ENCODE results near the gene EGR4.

Gene EGR4

GRCh38 chr2:73268830-73269685 is 24.3 kb downstream of the EGR4 start:
- peak overlapping the region; percentile 93 for H3K27ac ChIP-seq
- no peak for TF ChIP-seq ZFX (IDR thresholded peaks at IDR 0.05; ENCODE audit: borderline replicate concordance)
- TF ChIP-seq, protein P1, sequence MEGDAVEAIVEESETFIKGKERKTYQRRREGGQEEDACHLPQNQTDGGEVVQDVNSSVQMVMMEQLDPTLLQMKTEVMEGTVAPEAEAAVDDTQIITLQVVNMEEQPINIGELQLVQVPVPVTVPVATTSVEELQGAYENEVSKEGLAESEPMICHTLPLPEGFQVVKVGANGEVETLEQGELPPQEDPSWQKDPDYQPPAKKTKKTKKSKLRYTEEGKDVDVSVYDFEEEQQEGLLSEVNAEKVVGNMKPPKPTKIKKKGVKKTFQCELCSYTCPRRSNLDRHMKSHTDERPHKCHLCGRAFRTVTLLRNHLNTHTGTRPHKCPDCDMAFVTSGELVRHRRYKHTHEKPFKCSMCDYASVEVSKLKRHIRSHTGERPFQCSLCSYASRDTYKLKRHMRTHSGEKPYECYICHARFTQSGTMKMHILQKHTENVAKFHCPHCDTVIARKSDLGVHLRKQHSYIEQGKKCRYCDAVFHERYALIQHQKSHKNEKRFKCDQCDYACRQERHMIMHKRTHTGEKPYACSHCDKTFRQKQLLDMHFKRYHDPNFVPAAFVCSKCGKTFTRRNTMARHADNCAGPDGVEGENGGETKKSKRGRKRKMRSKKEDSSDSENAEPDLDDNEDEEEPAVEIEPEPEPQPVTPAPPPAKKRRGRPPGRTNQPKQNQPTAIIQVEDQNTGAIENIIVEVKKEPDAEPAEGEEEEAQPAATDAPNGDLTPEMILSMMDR (IDR thresholded peaks at IDR 0.05) = peak; percentile 71

- TF ChIP-seq, protein P1 (IDR thresholded peaks at IDR 0.05) = no peak
- TF ChIP-seq ZFX (IDR thresholded peaks at IDR 0.05; ENCODE audit: borderline replicate concordance) = no peak
- peak overlapping the region; percentile 93 for H3K27ac ChIP-seq
These were observed 24.9 kb downstream of the EGR4 start for GRCh38 chr2:73268366-73268829.

DNA sequence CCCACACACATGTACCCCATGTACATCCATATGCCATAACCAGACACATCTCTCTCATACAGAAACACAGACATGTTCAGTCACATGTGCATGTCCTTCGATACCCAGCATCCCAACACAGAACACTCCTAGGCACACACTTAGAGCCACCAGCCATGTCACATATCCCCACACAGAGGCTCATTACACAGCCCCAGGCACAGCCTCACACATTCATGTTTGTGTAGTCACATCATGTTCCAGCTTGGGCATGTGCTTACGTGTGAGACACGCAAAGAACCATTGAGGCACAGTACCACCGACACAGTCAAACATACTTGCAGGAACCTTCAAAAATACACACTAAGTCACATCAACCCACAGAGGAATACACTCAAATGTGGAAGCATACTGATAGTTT is 26.3 kb downstream of the EGR4 start:
- no peak overlapping the region for H3K27ac ChIP-seq
- TF ChIP-seq, protein P1 (IDR thresholded peaks at IDR 0.05) = no peak
- TF ChIP-seq ZFX (IDR thresholded peaks at IDR 0.05; ENCODE audit: borderline replicate concordance) = no peak

GRCh38 chr2:73266061-73266901 is 27.1 kb downstream of the EGR4 start:
- H3K27ac ChIP-seq = no peak overlapping the region
- TF ChIP-seq, protein P1 (IDR thresholded peaks at IDR 0.05) = no peak
- no peak for TF ChIP-seq ZFX (IDR thresholded peaks at IDR 0.05; ENCODE audit: borderline replicate concordance)

DNA sequence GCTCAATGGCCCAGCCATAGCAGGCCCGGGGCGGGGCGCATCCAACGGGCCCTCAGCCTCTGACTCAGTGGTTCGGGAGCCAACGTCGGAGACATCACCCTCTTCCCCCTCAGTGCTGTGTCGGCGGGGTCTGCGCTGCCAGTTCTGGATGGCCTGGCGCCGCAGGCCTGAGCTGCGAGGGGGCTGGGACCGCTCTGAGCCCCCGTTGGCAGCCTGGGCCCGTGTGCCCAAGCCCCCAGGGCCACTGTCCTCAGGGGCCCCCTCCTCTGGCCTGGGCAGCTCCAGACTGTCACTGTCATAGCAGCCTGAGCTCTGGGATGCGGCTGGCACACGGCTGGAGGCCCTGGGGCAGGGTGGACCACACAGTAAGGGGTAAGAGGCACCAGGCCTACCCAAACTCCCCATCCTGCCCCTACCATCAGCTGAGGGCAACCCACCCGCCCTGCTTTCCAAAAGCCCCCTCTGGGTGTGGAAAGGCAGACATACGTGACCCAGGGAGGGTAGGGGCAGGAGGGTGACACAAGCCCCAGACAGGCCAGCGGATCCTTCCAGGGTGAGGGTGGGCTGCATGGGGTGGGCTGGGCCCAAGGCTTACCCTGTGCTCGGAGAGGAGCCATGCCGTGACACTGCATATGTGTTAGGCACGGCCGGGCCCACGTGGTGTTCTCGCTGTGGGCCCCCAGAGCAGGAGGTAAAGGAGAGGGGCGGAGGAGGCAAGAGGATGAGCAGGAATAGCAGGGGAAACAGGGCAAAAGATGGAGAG is 27.9 kb downstream of the EGR4 start:
- H3K27ac ChIP-seq = no peak overlapping the region
- no peak for TF ChIP-seq ZFX (IDR thresholded peaks at IDR 0.05; ENCODE audit: borderline replicate concordance)
- TF ChIP-seq, protein P1 (IDR thresholded peaks at IDR 0.05) = no peak

DNA sequence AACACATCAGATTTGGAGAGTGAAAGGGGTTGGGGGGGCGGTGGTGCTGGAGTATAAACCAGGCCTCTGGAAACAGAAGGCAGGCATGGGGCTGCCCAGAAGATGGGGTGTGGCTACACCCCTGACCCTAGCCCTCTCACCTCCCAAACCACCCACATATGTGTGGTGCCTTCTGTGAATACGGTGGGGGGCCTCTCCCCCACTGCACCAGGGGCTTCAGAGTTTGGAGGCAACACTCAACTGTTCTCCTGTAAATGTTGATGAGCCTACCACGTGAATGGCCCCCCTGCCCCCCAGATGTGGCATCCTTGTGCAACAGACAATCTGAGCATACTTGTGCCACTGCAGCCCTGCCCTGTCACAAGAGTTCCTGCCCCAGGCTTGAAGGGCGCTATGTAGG is 28.6 kb downstream of the EGR4 start:
- H3K27ac ChIP-seq = no peak overlapping the region
- TF ChIP-seq ZFX (IDR thresholded peaks at IDR 0.05; ENCODE audit: borderline replicate concordance) = no peak
- TF ChIP-seq, protein P1 (IDR thresholded peaks at IDR 0.05) = no peak

All from 22Rv1 (cell line).